Stimulated activated naive CD4-positive, alpha-beta T cell (primary cell): Measurements from ENCODE around the gene CD163.
"Not testable (repeated sequence)": the region's sequence is repeated elsewhere in the genome, so short reads cannot be mapped to it uniquely, and the experiment has no call there.

Experiments used
- DNase-seq, 6 experiments: peaks; one replicate each; lab custom pipeline; 2025; lab: John Stamatoyannopoulos, UW

The CD163 gene

DNA sequence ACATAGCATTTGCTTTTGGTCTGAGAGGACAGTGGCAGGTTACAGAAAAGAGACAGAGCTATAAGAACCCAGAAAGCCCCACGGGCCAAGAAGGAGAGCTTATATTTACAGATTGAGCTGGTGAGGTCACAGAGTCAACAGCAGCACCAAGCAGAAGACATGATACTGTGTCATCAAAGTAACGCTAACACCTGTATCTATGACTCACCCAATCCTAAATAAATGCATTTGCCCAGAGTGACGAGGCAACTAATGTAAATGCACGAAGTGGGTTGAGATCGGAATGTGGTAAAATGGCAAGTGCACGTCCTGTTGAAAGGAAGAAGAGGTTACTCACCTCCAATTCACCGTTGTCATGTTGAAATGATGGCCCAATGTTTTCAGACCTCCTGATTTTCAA, 52.9 kb downstream of the CD163 start:
- no peak for DNase-seq

DNA sequence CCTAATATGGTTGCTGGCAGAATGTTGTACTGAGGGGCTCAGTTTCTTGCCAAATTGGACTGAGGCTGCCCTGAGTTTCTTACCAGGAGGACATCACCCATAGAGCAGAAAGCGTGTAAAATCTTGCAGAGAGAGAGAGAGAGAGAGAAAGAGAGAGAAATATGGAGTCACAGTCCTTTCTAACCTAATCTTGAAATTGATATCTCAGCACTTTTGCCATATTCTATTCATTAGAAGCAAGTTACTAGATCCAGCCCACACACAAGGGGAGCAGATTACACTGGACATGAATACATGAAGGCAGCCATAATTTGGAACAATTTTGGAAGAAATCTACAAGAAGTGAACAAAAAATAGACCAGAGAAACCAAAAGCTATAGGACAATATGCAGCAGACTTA, 55.5 kb downstream of the CD163 start:
- no peak for DNase-seq

DNA sequence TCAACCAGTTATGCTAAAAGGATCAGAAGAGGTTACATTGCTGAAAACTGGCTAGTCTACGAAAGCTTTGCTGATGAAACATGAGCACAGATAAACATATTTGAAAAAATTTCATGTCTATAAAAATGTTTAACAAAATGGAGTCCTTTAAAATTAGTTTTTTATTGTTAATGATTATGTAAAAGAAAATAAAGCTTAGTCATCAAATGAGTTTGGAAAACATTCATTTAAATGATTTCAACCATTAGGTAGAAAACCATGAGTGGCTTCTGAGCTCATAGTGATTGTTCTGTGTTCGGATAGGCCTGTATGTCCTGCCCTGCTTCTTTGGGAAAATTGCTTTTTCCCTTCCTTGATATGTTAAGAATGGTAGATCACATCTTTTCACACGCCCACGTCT, 59.0 kb downstream of the CD163 start:
- DNase-seq, result no peak

DNA sequence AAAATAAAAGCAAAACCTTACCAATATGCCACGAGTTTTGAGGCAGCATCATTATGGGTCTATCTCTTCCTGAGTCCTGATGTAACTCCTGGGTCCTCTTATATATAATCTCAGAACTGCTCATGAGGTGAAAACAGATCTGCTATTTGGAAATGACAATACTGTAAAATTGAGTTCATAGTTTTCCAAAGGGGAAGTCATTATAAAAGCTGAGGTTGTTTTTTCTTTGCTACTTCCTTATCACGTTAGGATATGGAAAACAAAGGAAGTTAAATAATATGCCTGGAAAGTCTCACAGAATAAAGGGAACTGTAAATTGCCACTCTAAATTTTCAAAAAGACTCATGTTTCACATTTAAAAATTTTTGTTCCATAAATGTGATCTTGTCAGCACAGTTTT, 59.5 kb downstream of the CD163 start, which contains the start of gene CD163L1:
TSS of gene CD163L1 (minus strand) at position 78 of the 400 bp plus-strand sequence. CDS start at position 52, 26 bp downstream.
- no peak for DNase-seq

DNA sequence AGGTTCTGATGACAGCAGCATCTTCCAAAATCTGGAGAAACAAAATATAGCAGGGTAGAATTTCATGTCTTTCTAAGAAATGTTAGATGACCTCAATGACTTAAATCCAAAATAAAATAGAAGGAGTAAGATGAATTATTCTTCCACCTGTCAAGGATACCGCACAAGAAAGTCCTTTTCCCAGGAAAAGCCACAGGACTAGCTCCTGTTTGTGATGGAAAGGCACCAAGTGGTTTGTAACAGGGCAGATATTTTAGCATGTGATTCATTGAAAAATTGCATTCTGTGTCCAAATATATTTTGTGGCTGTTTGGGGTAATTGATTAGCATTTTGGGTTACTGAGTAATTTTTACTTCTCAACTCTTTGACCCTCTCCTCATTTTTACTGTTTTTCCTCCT, 62.4 kb downstream of the CD163 start:
- no peak for DNase-seq

DNA sequence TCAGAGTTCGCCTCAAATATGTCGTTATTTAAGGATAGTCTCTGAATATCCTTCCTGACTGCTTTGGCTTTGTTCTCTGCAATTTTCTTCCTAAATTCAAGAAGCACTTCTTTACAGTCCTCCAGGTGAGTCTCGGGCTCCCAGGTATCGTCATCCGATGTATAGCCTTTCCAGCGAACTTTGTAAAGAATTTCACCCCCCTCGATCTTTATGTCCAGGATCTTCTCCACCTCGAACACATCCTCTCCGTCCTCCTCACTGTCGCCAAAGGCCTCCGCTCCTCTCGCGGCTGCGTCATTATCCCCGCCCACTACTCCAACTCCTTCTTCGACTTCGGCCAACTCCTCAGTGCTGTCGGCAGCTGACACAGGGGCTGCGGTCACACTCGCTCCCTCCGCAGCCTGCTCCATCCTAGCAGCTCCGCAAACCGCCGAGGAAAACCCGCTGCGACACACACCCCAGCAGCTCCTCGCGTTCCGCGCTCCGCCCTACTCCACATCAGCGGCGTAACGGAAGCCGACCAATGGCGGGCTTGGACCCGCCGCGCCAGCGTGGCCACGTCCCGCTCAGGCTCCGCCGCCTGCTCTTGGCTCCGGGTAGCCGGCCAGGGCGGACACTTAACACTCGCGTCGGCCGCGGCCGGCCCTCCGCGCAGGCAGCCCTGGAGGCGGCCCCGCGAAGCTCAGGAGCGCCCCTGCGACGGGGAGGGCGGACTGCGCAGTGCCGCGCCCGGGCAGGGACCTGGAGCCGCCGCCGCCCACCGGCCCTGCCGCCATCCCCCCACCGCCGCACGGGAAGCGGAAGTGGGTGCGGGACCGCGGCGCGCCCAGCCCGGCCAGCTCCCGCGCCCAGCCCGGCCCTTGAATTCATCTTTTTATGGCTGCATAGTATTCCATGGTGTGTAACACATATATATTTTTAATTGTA, 63.7 kb downstream of the CD163 start:
- peak in 2 of 6 experiments; percentile 7 to 31 for DNase-seq

DNA sequence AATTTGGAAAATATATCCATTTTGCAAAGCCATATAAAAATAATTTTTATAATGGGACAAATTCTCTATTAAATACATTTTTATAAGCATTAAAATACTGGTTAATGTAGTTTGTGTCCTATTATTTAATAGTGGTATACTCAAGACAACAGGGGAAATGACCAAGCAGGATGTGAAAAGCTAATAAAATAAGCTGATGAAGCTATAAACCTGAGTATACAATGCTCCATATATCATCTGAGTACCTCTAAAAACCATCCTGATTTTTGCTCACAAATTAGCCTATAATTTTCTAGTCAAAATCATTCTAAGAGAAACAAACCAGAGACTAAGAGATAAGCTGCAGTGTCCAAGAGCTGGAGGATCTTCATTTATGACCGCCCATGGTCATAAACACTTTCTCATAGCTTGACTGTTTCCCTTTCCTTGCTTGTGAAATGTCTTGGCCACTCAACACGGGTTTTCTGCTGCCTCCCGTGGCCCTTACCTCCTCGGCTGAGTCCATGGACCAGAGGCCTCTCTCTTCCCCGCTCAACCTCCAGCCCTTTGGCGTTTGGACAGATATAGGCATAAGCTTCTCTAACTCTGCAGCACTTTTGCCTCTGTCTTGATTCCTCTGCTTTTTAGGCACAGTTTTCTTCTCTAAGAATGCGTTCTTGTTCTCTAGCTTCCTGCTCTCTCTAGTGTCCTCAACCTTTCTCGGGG, 65.1 kb downstream of the CD163 start:
- DNase-seq, result peak in 1 of 6 experiments; percentile 3

DNA sequence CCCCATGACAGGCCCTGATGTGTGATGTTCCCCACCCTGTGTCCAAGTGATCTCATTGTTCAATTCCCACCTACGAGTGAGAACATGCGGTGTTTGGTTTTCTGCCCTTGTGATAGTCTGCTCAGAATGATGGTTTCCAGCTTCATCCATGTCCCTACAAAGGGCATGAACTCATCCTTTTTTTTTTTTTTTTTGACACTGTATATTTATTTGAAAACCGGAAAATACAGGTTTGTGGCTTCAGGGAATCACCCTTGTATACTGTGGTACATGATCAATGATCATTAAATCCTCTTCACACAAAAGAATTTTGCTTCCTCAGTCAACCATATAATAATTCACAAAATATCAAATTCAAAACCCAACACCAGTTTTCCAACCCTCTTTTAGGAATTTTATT, 66.1 kb downstream of the CD163 start:
- not testable (repeated sequence) for DNase-seq

DNA sequence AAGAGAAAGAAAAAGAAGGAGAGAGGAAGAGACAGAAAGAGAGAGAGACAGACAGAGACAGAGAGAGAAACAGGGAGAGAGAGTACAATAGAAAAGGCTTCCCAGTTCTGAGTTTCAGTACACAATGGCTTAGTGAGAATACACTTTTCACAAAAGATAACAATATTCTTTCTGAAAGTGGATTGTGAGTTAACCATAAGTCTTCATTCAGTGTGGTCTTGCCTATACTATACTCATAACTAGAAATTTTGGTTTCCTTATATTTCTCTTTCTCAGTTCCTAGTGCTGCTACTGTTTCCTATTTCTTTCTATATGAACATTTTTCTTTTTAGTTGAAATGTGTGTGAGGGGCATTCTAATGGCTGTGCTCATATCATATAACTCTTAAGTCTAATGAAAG, 68.9 kb downstream of the CD163 start:
- no peak for DNase-seq

DNA sequence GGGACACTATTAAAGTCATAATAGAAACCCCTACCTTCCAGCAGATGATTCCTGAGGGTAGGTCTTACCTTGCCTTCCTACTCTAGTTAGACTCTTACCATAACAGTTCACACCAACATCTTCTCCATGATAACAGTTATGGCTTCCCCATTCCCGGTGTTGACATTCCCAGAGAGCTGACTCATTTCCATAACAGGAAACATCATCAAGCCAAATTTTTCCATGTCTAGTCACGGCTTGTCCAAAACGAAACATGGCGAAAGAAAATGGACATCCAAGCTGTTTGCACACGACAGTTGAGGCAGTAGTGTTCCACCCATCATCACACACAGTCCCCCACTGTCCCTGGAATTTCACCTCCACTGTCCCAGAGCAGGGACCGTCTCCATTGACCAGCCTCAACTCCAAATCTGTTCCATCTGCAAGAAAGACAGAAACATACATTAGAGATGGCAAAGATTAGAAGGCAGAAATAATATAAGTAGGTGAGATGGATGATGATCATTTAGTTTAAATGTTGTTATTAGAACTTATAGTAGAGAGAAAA, 70.2 kb downstream of the CD163 start:
- DNase-seq, result no peak

DNA sequence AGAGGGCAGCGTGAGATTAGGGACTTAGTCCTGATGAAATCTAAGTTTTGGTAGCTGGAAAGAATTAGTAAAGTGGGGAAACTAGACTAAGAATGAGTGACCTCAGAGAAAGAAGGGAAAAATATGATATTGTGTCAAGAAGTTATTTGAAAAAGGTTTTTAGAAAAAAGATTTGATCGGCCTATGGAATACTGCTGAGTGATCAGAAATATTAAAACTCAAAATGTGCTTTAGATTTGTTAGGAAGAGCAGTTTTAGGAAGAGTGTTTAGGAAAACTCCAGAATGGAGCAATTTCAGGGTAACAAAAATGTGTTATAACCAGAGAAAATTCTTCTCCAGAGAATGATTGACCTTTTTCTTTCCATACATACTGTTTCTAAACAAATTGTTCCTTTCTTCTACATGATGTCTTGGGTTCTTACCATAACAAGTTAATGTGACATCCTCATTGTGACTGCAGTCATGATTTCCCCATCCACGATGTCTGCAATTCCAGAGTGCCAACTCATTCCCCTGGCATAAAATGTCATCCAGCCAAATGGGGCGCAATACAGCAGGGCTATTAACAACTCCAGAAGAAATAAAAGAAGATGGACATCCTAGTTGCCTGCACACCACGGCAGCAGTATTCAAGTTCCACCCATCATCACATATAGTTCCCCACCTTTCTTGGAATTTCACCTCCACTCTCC, 71.4 kb downstream of the CD163 start:
- no peak for DNase-seq
